NCI-H187 treated with DMSO at 0.1 percent for 48 hours (cell line): ENCODE data around the gene FGF5.

Experiments used
- DNase-seq: peaks from one replicate; lab custom pipeline; 2025; lab: John Stamatoyannopoulos, UW

FGF5 gene

DNA sequence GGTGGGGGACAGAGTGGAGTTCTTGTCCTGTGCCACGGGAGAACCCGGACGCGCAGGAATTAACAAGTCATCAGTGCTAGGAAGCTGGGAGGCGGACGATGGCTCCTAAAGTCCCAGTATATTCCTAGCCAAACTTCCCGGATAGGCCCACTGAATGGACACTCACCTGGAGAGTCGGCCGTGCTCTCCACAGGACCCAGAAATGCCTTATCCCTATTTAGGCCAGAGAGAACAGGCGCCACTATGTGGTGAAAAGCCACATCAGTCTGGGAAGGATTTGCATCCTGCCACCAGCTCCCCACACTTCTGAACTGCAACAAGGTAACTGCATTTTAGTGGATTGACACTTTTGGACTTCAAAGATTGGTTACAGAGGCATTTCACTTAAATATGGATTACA lies 70.1 kb downstream of the FGF5 start:
- DNase-seq: no peak

GRCh38 chr4:80340036-80340435 lies 73.6 kb downstream of the FGF5 start:
- no peak for DNase-seq
